ENCODE results near the gene MVB12B.

MVB12B gene

GRCh38 chr9:126448865-126449577 is 122.4 kb downstream of the MVB12B start:
- DNase-seq (ENCODE audit: low read depth in 1 of 2, low spot score in 1 of 2): no peak

DNA sequence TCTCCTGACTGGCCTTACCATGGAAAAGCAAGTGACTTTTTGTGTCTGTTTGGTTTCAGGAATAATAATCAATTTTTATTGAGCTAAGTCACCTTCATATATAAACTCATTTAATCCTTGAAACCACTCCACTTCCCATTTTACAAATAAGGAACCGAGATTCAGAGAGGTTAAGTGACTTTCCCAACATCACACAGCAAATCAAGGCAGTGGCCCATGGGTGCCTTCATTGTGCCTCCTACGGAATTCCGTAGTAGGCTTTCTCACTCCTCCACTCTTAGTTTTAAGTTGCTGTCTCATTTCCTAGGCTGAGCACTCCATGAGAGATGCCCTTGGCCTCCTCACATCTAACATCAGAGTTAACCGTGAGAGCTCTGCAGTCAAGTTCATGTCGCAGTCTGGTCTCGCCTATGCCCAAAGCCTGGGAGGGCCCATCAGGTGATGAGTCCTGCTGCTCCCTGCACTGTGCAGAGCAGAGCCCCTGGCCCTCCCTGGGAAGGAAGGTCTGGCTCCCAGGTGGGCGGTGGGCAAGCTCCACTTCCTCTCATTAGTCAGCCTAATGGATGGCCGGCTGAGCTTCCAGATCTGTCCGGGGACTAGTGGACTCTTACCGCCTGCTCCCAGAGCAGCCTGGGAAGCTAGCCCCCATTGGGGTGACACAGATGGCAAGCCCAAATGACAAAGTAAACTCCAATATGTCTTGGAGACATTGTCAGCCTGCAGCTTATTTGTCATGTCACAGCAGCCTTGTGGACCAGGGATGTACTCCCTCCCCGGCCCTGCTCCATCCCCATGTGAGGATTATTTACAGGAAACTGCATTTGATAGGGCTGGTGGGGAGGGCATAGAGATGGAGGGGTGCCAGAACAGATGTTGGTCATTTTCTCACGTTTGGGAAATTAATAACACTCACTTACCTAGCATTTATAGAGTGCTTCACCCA is 123.4 kb downstream of the MVB12B start:
- DNase-seq (ENCODE audit: low read depth in 1 of 2, low spot score in 1 of 2): no peak

- no peak for DNase-seq (ENCODE audit: low read depth in 1 of 2, low spot score in 1 of 2)
Measured at GRCh38 chr9:126450668-126451205, 124.1 kb downstream of the MVB12B start.

DNA sequence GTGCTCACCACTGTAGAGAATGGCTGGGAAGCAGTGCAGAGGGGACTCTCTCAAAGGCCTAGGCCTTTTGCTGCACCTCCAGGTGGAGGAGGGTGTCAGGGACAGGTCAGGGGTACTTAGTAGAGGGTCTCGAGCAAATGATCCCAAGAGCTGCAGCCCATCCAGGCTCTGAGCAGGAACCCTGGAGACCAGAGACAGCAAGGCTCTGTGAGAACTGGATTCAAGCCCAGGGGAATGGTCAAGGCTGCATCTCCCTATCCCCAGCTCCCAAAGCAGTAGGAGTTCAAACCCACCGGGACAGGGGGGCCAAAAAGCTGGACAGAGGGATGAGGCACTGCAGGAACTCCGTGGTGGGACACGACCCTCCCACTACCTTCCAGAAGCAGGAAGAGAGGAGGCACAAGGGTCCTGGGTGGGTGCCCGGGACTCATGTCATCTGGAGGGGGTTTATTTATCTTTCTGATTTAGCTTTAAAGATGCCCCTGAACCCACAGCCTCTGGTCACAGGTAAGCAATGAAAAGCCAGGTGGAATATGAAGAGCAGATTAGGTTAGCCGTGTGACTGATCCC is 124.8 kb downstream of the MVB12B start:
- DNase-seq (ENCODE audit: low read depth in 1 of 2, low spot score in 1 of 2): no peak

- no peak for DNase-seq (ENCODE audit: low read depth in 1 of 2, low spot score in 1 of 2)
Measured at GRCh38 chr9:126452106-126452505, 125.5 kb downstream of the MVB12B start.

DNA sequence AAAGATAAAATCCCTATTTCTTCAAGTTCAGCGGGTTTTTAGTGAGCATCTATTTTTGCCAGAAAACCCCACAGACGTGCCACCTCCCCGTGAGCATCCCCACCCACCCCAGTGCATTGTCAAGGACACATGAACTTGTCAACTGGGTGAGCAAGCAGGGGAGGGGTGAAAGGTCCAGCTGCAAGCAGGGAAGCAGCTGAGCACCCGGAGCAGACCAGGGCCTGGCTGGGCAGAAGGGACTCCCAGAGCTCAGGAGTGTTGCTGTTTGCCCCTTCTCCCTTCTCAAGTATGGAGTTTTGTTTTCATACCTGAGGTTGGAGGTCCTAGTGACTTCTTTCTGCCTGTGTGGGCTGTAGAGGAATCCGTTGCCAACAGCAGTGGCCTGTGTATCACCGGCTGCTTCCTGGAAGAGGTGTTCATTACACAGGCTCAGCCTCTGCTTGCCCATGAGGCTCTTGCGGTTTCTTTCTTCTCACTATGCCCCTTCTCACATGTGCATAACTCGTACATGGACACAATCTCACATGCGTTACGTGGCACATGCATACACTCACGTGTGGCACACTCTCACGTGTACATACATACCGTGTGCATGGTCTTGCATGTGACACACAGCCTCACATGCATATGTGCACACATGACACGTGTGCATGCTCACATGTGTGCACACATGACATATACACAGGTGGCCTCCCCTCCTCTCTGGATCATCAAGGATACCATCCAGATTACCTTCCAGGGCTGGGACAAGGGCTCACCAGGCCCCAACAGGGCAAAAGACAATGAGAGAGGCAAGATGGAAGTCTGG is 126.7 kb downstream of the MVB12B start:
- no peak for DNase-seq (ENCODE audit: low read depth in 1 of 2, low spot score in 1 of 2)

DNA sequence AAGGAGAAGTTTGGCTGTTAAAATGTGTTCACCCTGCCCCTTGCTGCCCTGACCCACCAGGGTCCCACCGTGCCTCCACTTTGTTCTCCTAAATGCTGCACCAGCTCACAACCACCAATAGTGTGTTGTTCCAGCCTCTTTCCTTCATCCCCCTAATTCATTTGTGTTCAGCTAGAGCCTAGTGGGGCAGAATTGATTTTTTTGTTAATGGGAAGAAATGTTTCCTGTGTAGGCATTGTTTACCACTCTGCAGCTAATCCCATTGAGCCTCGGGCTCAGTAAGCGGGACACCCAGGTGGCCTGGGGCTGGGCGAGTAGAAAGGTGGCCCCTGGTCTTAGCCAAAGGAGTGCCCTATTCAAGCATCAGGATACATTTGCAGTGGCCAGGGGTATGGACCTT is 127.6 kb downstream of the MVB12B start:
- no peak for DNase-seq (ENCODE audit: low read depth in 1 of 2, low spot score in 1 of 2)

DNA sequence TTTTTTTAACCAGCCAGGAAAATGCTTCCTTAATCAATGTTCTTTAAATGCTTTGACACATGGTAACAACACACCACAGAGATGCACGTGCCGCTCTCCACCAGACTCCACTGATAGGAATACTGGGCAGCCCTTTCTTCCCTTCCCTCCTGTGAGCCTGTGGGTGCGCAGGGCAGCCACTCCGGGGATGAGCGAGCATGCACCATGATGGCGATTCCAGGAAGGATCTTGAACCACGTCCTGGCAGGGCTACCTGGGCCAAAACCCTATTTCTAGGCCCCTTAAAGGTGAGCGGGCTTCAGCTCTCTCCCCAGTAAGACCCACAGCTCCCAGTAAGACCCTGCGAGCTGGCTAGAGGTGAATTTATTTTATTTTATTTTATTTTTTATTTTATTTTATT is 128.2 kb downstream of the MVB12B start:
- DNase-seq (ENCODE audit: low read depth in 1 of 2, low spot score in 1 of 2): no peak

DNA sequence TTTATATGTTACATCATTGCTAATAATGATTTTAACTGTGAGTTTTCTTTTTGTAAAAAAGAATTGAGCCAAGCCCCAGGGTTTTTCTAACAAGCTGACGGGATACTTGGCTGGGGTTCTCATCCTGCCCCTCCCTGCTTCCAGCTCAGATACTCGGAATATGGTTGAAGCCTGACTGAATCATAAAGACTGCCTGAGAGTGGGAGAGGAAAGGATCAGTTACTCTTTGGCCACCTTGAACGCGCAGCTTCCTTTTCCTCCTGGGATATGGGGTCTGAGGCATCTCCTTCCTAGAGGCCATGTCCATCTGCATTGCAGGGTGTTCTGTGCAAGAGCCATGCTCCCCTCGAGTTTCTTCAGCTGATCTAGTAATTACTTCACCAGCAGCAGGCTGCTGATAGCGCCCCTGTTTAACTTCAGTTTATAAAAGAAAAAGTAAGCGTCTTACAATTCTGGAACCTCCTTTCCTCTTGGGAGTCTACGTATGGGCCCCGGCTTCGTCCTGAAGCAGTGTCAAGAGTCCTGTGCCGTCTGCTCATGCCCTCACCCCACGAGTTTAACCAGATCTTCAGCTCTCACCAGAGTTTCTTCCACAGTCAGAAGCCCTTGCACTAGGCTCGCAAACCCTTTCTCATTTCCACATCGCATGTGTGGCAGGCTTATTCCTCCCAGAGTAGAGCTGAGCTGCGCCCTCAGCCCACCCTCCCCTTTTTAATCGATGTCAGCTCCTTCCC is 130.0 kb downstream of the MVB12B start:
- DNase-seq (ENCODE audit: low read depth in 1 of 2, low spot score in 1 of 2): no peak

DNA sequence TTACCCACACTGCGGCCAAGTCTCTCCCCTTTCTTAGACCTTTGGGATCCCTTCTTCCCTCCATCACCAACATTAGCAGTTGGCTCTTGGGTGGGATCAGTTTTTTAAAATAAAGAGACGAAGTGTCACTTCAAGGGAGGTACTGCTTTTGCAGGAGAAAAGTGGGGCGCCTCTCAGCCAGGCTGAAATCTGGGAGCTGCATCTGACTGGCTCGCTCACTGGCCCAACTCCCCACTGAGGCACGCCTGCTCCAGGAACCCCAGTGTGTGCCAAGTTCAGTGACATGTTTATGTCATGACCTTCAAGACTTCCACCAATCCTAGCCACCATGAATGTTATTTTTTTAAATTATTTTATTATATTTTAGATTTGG is 130.5 kb downstream of the MVB12B start:
- DNase-seq (ENCODE audit: low read depth in 1 of 2, low spot score in 1 of 2): no peak

- DNase-seq (ENCODE audit: low read depth in 1 of 2, low spot score in 1 of 2): no peak
Measured at GRCh38 chr9:126457890-126458289, 131.3 kb downstream of the MVB12B start.

GRCh38 chr9:126459126-126459525 is 132.5 kb downstream of the MVB12B start:
- DNase-seq (ENCODE audit: low read depth in 1 of 2, low spot score in 1 of 2): no peak

GRCh38 chr9:126459546-126459945 is 132.9 kb downstream of the MVB12B start:
- DNase-seq (ENCODE audit: low read depth in 1 of 2, low spot score in 1 of 2): no peak

DNA sequence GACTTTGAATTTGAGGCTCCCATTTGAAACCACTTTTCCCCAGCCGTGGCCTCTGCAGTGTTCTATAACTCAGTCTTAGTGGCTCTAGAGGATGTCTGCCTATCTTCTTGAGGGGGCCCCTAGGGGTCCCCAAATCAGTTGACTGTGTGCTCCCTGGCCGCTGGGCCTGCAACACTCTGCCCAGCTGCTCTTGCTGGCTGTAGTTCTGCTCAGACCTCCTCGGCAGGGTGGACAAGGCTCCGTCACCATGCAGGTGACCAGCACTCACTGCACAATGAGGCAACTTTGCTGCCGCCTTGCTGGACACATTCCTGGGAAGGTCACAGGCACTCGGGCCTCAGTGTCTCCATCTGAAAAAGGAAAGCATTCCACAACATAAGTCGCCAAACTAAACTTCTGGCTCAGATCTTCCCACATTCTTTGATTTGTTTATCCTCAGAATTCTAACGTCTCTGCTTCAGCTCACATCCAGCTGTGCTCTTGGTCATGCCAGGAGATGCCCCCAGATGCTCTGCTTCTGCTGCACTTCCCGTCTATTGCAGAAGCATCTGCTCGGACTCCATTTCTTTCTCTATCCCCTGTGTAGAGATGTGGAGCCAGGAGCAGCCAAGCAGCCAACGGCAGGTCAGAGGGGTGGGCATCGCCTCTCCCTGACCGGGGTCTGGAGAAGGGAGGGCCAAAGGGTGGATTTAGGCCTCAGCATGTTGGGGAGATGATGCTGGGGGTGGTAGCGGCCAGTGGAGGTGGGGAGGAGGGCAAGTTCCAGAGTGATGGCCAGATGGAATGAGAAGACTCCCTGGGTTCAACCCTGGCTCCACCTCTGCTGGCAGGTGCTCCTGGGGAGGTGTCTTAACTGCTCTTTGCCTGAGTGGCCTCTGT is 133.6 kb downstream of the MVB12B start:
- DNase-seq (ENCODE audit: low read depth in 1 of 2, low spot score in 1 of 2): no peak

GRCh38 chr9:126461029-126461428 is 134.4 kb downstream of the MVB12B start:
- DNase-seq (ENCODE audit: low read depth in 1 of 2, low spot score in 1 of 2): no peak

DNA sequence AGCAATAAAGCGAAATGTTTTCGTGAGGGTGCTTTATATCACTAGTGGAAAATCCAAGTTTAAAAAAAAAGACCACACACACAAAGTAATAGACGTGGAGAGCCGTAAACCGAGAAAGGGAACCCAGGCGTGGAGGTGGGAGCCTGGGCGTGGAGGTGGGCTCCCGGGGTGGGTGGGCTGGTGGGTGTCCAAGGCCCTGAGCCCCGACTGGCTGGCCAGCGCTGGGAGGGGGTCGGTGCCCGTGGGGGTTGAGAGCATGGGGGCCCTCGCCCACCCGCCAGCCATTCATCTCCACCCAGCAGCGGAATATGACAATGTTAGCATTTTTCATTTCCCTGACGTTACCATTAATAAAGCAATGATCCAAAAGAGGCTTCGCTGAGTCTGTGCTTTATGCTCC is 135.0 kb downstream of the MVB12B start:
- no peak for DNase-seq (ENCODE audit: low read depth in 1 of 2, low spot score in 1 of 2)

DNA sequence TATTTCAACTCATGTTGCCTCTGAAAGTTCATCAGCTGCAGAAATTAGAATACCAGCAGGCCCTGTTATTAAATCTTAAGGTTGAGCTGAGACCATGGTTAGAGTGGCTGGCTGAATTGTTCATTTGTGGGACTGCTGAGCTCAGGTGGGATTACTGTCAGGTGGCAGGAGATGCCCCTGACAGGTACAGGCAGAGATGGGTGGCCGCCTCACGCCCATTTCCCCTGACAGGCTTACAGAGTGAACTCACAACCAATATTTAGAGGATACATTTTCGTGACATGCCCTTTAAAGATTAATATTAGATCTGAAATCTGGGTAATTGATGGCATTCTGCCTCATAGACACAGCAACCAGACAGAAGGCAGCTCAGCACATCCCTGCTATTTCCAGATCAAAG is 136.0 kb downstream of the MVB12B start:
- no peak for DNase-seq (ENCODE audit: low read depth in 1 of 2, low spot score in 1 of 2)

DNA sequence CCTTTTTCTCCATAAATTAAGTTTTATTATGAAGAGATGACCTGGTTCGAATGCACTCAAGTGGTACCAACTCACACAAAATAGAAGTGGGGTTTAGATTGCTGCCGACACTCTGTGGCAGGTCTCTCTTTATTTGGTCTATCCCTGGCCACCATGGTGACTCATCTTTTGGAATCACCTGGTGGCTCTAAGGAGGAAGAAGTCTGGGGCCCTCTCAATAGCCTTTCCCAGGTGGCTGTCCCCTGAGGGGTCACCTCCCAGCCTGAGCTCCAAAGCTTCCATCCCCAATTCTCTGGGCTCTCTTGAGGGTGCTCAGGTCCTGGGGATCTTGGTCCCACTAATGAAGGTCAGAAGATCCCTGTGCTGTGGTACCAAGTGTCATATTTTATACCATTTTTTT is 136.8 kb downstream of the MVB12B start:
- DNase-seq (ENCODE audit: low read depth in 1 of 2, low spot score in 1 of 2): no peak

DNA sequence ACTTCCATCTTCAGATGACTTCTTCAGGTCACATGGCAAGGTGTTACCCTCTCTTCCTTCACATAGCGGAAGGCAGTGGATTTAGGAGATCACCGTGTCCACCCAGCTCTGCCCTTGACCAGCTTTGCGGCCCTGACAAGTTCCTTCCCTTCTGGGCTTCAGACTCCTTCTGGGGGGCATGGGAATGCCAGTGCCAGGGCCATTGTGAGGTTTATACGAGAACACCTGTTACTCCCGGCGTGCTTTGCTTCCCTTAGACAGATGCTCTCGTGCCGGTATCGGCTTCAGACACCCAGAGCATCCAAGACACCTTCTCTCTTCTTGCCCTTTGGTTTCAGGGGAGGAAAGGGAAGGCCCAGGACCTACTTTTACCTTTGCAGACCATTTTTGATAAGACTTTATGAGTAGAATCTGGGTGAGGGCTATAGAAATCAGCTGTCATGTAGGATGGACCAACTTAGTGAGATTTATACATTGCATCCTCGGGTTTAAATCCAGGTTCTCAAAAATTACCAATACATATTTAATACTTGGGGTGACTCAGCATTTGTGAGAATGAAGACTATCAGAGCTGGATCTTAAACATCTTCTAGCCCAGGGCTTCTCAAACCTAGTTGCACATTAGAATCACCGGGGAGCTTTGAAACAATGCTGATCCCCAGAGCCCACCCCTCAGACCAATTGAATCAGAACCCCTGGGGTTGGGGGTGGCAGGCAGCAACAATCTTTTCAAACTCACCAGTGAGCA is 138.2 kb downstream of the MVB12B start:
- no peak for DNase-seq (ENCODE audit: low read depth in 1 of 2, low spot score in 1 of 2)

Data from activated CD4-positive, alpha-beta T cell treated with anti-CD3 and anti-CD28 coated beads, Interleukin-2, amount 50 U/mL, for 24 hours (primary cell).